HCT116 (cell line): ENCODE data around the gene CSPG4. TPM values are rescaled to one million over a fixed set of nuclear protein-coding genes. Genes with fewer than 3 reads are reported as not detected.

Experiments
- ATAC-seq: fragments of 200-7000 bp; cut with Tn5 transposase; 2 replicates; pipeline ENCODE4 v1.9.1; 2020; ENCODE audit warnings: mild to moderate bottlenecking, moderate library complexity
- BruUV-seq: library from RNA; stranded (reverse); fragments of 400-500 nt; replicated peaks from 2 replicates; lab custom pipeline; 2021; lab: Mats Ljungman, UMichigan
- CTCF ChIA-PET: fragments of 300-600 bp; sonication (Branson Sonifier 250); formaldehyde crosslinking; loops from one replicate; lab custom pipeline; 2021; ENCODE audit warnings: antibody characterized with exemption; lab: Charles Lee
- POLR2A ChIA-PET: fragments of 300-600, 350-600 bp; sonication (Branson Sonifier 250); formaldehyde crosslinking; loops from one replicate; lab custom pipeline; 2021; ENCODE audit warnings: antibody characterized with exemption; lab: Charles Lee
- RAD21 ChIA-PET, 2 experiments: fragments of 300-600 bp; sonication (Branson Sonifier 250); formaldehyde crosslinking; loops; one replicate each; lab custom pipeline; 2023; ENCODE audit warnings: low total read pairs in 2 of 2; ENCODE audit not compliant: uncharacterized antibody in 2 of 2, unreplicated experiment in 2 of 2, low non-redundant PET in 1 of 2; lab: Charles Lee
- DNase-seq: peaks from one replicate; pipeline ENCODE4 v3.0.0-alpha.2; 2010; ENCODE audit warnings: low read depth, low spot score
- H2AFZ ChIP-seq: fragments of 200-600 bp; shearing (Covaris generic), sonication (generic); 2 replicates; pipeline ENCODE4 v1.6.1; 2017; ENCODE audit warnings: low read depth, mixed run types, mixed read lengths, antibody characterized with exemption, low read length; ENCODE audit not compliant: poor library complexity, severe bottlenecking
- H3K27ac ChIP-seq: 2 replicates; pipeline ENCODE4 v1.5.1; 2012; ENCODE audit warnings: low read depth, low read length
- H3K27me3 ChIP-seq: fragments of 200-600 bp; sonication (generic); 2 replicates; pipeline ENCODE4 v1.6.1; 2016; ENCODE audit warnings: mixed run types, low read length, mixed read lengths; ENCODE audit not compliant: insufficient read depth
- H3K36me3 ChIP-seq, 2 experiments: fragments of 200-500 bp in 1 of 2; fragments of 200-600 bp in 1 of 2; sonication (Bioruptor generic) in 1 of 2; sonication (generic) in 1 of 2; 2 replicates each; pipeline versions ENCODE4 v1.5.1 to v1.6.1; 2014 to 2016; ENCODE audit warnings: low read length in 2 of 2, inconsistent platforms in 1 of 2, mixed read lengths in 1 of 2, mixed run types in 1 of 2; ENCODE audit not compliant: insufficient read depth in 2 of 2, control insufficient read depth in 1 of 2
- H3K4me1 ChIP-seq, 2 experiments: fragments of 200-600 bp in 1 of 2; sonication (generic) in 1 of 2; 2 replicates each; pipeline versions ENCODE4 v1.5.1 to v1.6.1; 2012 to 2017; ENCODE audit warnings: low read length in 2 of 2, inconsistent platforms in 1 of 2, mild to moderate bottlenecking in 1 of 2, mixed read lengths in 1 of 2, mixed run types in 1 of 2, moderate library complexity in 1 of 2; ENCODE audit not compliant: insufficient read depth in 2 of 2, control insufficient read depth in 1 of 2
- H3K4me2 ChIP-seq: fragments of 200-600 bp; sonication (generic); 2 replicates; pipeline ENCODE4 v1.6.1; 2017; ENCODE audit warnings: mixed run types, low read length, mixed read lengths
- H3K4me3 ChIP-seq, 2 experiments: fragments of 200-600 bp in 1 of 2; sonication (generic) in 1 of 2; replicated peaks in 1 of 2; 2 replicates each; pipeline ENCODE4 v1.5.1; 2011 to 2016; ENCODE audit warnings: low read length in 2 of 2, control low read depth in 1 of 2, low read depth in 1 of 2, mild to moderate bottlenecking in 1 of 2, mixed read lengths in 1 of 2, mixed run types in 1 of 2
- H3K79me2 ChIP-seq: fragments of 200-600 bp; sonication (generic); 2 replicates; pipeline ENCODE4 v1.6.1; 2017; ENCODE audit warnings: mild to moderate bottlenecking, mixed run types, low read length, moderate library complexity, mixed read lengths; ENCODE audit not compliant: insufficient read depth
- H3K9ac ChIP-seq: fragments of 200-600 bp; sonication (generic); 2 replicates; pipeline ENCODE4 v1.6.1; 2016; ENCODE audit warnings: low read length, mixed read lengths
- H3K9me2 ChIP-seq: fragments of 200-600 bp; sonication (generic), shearing (Covaris generic); 2 replicates; pipeline ENCODE4 v1.6.1; 2017; ENCODE audit warnings: mixed run types, mild to moderate bottlenecking, moderate library complexity; ENCODE audit not compliant: insufficient read depth
- H3K9me3 ChIP-seq, 2 experiments: fragments of 200-500 bp in 1 of 2; fragments of 200-600 bp in 1 of 2; sonication (Bioruptor generic) in 1 of 2; sonication (generic) in 1 of 2; 2 replicates each; pipeline ENCODE4 v1.6.1; 2014 to 2017; ENCODE audit warnings: low read length in 2 of 2, mixed read lengths in 2 of 2, inconsistent platforms in 1 of 2, low read depth in 1 of 2, mild to moderate bottlenecking in 1 of 2, mixed run types in 1 of 2, moderate library complexity in 1 of 2; ENCODE audit not compliant: control insufficient read depth in 1 of 2, insufficient read depth in 1 of 2
- H4K20me1 ChIP-seq: fragments of 200-600 bp; sonication (generic), shearing (Covaris generic); 2 replicates; pipeline ENCODE4 v1.6.1; 2017; ENCODE audit warnings: mixed run types, mild to moderate bottlenecking, moderate library complexity; ENCODE audit not compliant: insufficient read depth
- CEBPB ChIP-seq: IDR thresholded peaks from 2 replicates; pipeline ENCODE4 v1.6.1; 2012; ENCODE audit warnings: low read depth
- EGR1 ChIP-seq: IDR thresholded peaks from 2 replicates; pipeline ENCODE4 v1.6.1; 2012; ENCODE audit warnings: low read depth
- ELF1 ChIP-seq: IDR thresholded peaks from 2 replicates; pipeline ENCODE4 v1.6.1; 2012; ENCODE audit warnings: low read depth, borderline replicate concordance
- EZH2phosphoT487 ChIP-seq: fragments of 200-600 bp; IDR thresholded peaks from 2 replicates; pipeline ENCODE4 v1.6.1; 2018; ENCODE audit warnings: antibody characterized with exemption, borderline replicate concordance
- FOSL1 ChIP-seq: IDR thresholded peaks from 2 replicates; pipeline ENCODE4 v1.6.1; 2012; ENCODE audit warnings: low read depth
- POLR2A ChIP-seq: IDR thresholded peaks from 2 replicates; pipeline ENCODE4 v1.7.0; 2011; ENCODE audit warnings: borderline replicate concordance; ENCODE audit not compliant: insufficient read depth, insufficient read length; ENCODE audit errors: extremely low read depth
- POLR2AphosphoS5 ChIP-seq: IDR thresholded peaks from 2 replicates; pipeline ENCODE4 v1.6.1; 2011; ENCODE audit warnings: mild to moderate bottlenecking, low read depth, low read length, moderate library complexity
- SIN3A ChIP-seq: IDR thresholded peaks from 2 replicates; pipeline ENCODE4 v1.6.1; 2012; ENCODE audit warnings: low read depth
- SP1 ChIP-seq: IDR thresholded peaks from 2 replicates; pipeline ENCODE4 v1.6.1; 2012; ENCODE audit warnings: low read depth
- SRF ChIP-seq: IDR thresholded peaks from 2 replicates; pipeline ENCODE4 v1.6.1; 2012; ENCODE audit warnings: low read depth
- TCF7L2 ChIP-seq: IDR thresholded peaks from 2 replicates; pipeline ENCODE4 v1.7.0; 2011; ENCODE audit warnings: borderline replicate concordance, inconsistent platforms; ENCODE audit not compliant: insufficient read depth, insufficient read length; ENCODE audit errors: extremely low read depth
- YY1 ChIP-seq: IDR thresholded peaks from 2 replicates; pipeline ENCODE4 v1.6.1; 2011; ENCODE audit warnings: low read length, low read depth, moderate library complexity, mild to moderate bottlenecking; ENCODE audit not compliant: insufficient replicate concordance; ENCODE audit errors: extremely low read depth
- ZFX ChIP-seq: fragments of 450-650 bp; IDR thresholded peaks from 2 replicates; pipeline ENCODE4 v1.6.1; 2017
- ZNF274 ChIP-seq: fragments of 200-500 bp; sonication (Bioruptor generic); IDR thresholded peaks from 2 replicates; pipeline ENCODE4 v1.6.1; 2014; ENCODE audit warnings: mild to moderate bottlenecking, low read depth, low read length, inconsistent platforms
- intact Hi-C: fragments of 100-400 bp; cut with micrococcal nuclease; formaldehyde crosslinking; loops from 2 replicates; pipeline ENCODE4 v1.10.0; 2022
- total RNA-seq: library from RNA; stranded (reverse); gene quantifications from one replicate; pipeline ENCODE4 v1.2.1, GENCODE V29; 2021; ENCODE audit not compliant: unreplicated experiment
- TF ChIP-seq, protein P1 (sequence below): IDR thresholded peaks from 2 replicates; pipeline ENCODE4 v1.6.1; 2012; ENCODE audit warnings: low read depth
- TF ChIP-seq, protein P2 (sequence below): IDR thresholded peaks from 2 replicates; pipeline ENCODE4 v1.6.1; 2012
- TF ChIP-seq, protein P3 (sequence below): IDR thresholded peaks from 2 replicates; pipeline ENCODE4 v1.6.1; 2011; ENCODE audit warnings: mild to moderate bottlenecking, low read length, moderate library complexity; ENCODE audit not compliant: insufficient replicate concordance; ENCODE audit errors: extremely low read depth
- TF ChIP-seq, protein P4 (sequence below): IDR thresholded peaks from 2 replicates; pipeline ENCODE4 v1.6.1; 2012
- TF ChIP-seq, protein P5 (sequence below), 3 experiments: fragments of 200-600 bp in 1 of 3; sonication (generic) in 1 of 3; IDR thresholded peaks in 2 of 3; conservative IDR thresholded peaks in 1 of 3; 2 replicates each; pipeline ENCODE4 v1.5.1; 2012 to 2017; ENCODE audit warnings: low read depth in 2 of 3, low read length in 2 of 3, antibody characterized with exemption in 1 of 3, borderline replicate concordance in 1 of 3, control low read depth in 1 of 3, mild to moderate bottlenecking in 1 of 3, mixed read lengths in 1 of 3, mixed run types in 1 of 3, moderate library complexity in 1 of 3; ENCODE audit not compliant: insufficient read depth in 1 of 3

Gene CSPG4
- total RNA-seq, 1 experiment from 2014 or later, result 18.1 TPM

DNA sequence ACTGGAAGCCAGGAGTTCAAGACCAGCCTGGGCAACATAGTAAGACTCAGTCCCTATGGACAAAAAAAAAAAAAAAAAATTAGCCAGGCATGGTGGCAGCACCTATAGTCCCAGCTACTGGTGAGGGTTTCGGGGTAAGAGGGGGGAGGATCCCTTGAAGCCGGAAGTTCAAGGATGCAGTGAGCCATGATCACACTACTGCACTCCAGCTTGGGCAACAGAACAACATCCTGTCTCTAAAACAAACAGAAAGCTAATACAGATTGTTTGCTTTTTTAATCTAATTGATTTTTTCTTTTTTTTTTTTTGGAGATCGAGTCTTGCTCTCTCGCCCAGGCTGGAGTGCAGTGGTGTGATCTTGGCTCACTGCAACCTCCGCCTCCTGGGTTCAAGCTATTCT, 71.0 kb downstream of the CSPG4 start:
- H3K27me3 ChIP-seq, result no peaks in the 10 kb centered on the region
- peaks cover 16 to 47% of the 10 kb centered on the region in 2 experiments for H3K4me1 ChIP-seq
- H3K9me3 ChIP-seq, result no peaks in the 10 kb centered on the region
- H3K79me2 ChIP-seq, result peaks cover 33% of the 10 kb centered on the region
- intact Hi-C loops, result loop anchor here (2.0 kb wide), 2 partner anchors 17 to 133 kb away; partner anchors contain the start of gene SNUPN
- H3K36me3 ChIP-seq, result 0 out of 4 replicates have a peak, but pooled peaks cover 0 to 5% of the 10 kb centered on the region in 2 experiments
- H3K9me2 ChIP-seq, result no peaks in the 10 kb centered on the region
- no peak for DNase-seq
- H3K9ac ChIP-seq, result no peak overlapping the region
- ChIA-PET RAD21 (interaction anchor here in 1 of 2 experiments (1.4 kb wide), 1 partner anchor 31 kb away, joined by 3 read pairs; no protein-coding TSS in a partner anchor), CTCF (interaction anchor here (1.8 to 2.2 kb wide), 3 partner anchors 26 to 274 kb away, joined by 4 to 21 read pairs (median 7); partner anchors contain the start of gene MAN2C1)
- H3K4me3 ChIP-seq, result no peak overlapping the region
- no TSS peak for BruUV-seq
- TF ChIP-seq FOSL1, result no peak
- no peak for TF ChIP-seq ELF1
- TF ChIP-seq EGR1, result no peak
- TF ChIP-seq, protein P1, sequence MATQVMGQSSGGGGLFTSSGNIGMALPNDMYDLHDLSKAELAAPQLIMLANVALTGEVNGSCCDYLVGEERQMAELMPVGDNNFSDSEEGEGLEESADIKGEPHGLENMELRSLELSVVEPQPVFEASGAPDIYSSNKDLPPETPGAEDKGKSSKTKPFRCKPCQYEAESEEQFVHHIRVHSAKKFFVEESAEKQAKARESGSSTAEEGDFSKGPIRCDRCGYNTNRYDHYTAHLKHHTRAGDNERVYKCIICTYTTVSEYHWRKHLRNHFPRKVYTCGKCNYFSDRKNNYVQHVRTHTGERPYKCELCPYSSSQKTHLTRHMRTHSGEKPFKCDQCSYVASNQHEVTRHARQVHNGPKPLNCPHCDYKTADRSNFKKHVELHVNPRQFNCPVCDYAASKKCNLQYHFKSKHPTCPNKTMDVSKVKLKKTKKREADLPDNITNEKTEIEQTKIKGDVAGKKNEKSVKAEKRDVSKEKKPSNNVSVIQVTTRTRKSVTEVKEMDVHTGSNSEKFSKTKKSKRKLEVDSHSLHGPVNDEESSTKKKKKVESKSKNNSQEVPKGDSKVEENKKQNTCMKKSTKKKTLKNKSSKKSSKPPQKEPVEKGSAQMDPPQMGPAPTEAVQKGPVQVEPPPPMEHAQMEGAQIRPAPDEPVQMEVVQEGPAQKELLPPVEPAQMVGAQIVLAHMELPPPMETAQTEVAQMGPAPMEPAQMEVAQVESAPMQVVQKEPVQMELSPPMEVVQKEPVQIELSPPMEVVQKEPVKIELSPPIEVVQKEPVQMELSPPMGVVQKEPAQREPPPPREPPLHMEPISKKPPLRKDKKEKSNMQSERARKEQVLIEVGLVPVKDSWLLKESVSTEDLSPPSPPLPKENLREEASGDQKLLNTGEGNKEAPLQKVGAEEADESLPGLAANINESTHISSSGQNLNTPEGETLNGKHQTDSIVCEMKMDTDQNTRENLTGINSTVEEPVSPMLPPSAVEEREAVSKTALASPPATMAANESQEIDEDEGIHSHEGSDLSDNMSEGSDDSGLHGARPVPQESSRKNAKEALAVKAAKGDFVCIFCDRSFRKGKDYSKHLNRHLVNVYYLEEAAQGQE, result no peak
- no peak for TF ChIP-seq ZFX
- TF ChIP-seq, protein P2, sequence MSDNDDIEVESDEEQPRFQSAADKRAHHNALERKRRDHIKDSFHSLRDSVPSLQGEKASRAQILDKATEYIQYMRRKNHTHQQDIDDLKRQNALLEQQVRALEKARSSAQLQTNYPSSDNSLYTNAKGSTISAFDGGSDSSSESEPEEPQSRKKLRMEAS, result no peak
- no peak for TF ChIP-seq SIN3A
- no peak for TF ChIP-seq SP1
- TF ChIP-seq CEBPB, result no peak
- TF ChIP-seq YY1, result no peak
- TF ChIP-seq SRF, result no peak
- no peak for TF ChIP-seq TCF7L2
- TF ChIP-seq ZNF274, result no peak
- TF ChIP-seq POLR2A, result no peak
- TF ChIP-seq POLR2AphosphoS5, result no peak
- TF ChIP-seq, protein P3, sequence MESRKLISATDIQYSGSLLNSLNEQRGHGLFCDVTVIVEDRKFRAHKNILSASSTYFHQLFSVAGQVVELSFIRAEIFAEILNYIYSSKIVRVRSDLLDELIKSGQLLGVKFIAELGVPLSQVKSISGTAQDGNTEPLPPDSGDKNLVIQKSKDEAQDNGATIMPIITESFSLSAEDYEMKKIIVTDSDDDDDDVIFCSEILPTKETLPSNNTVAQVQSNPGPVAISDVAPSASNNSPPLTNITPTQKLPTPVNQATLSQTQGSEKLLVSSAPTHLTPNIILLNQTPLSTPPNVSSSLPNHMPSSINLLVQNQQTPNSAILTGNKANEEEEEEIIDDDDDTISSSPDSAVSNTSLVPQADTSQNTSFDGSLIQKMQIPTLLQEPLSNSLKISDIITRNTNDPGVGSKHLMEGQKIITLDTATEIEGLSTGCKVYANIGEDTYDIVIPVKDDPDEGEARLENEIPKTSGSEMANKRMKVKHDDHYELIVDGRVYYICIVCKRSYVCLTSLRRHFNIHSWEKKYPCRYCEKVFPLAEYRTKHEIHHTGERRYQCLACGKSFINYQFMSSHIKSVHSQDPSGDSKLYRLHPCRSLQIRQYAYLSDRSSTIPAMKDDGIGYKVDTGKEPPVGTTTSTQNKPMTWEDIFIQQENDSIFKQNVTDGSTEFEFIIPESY, result no peak
- TF ChIP-seq EZH2phosphoT487, result no peak
- TF ChIP-seq, protein P4, sequence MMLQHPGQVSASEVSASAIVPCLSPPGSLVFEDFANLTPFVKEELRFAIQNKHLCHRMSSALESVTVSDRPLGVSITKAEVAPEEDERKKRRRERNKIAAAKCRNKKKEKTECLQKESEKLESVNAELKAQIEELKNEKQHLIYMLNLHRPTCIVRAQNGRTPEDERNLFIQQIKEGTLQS, result no peak
- TF ChIP-seq, protein P5, sequence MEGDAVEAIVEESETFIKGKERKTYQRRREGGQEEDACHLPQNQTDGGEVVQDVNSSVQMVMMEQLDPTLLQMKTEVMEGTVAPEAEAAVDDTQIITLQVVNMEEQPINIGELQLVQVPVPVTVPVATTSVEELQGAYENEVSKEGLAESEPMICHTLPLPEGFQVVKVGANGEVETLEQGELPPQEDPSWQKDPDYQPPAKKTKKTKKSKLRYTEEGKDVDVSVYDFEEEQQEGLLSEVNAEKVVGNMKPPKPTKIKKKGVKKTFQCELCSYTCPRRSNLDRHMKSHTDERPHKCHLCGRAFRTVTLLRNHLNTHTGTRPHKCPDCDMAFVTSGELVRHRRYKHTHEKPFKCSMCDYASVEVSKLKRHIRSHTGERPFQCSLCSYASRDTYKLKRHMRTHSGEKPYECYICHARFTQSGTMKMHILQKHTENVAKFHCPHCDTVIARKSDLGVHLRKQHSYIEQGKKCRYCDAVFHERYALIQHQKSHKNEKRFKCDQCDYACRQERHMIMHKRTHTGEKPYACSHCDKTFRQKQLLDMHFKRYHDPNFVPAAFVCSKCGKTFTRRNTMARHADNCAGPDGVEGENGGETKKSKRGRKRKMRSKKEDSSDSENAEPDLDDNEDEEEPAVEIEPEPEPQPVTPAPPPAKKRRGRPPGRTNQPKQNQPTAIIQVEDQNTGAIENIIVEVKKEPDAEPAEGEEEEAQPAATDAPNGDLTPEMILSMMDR (IDR thresholded peaks at IDR 0.05 in 2 of 3, conservative IDR thresholded peaks at IDR 0.05 in 1 of 3; ENCODE audit: borderline replicate concordance in 1 of 3, insufficient read depth in 1 of 3, low read depth in 2 of 3, low read length in 2 of 3), result no peak
- TF ChIP-seq, all 23 proteins: peak for 0
- no peak for ATAC-seq
- Histone ChIP-seq H3K27ac (peak overlapping the region; percentile 97; the same call in 1 of the 2 replicates), H4K20me1 (peaks cover 15% of the 10 kb centered on the region; the same call in 1 of the 2 replicates), H3K4me2 (peak overlapping the region; percentile 98; the same call in 1 of the 2 replicates), H2AFZ (no peak overlapping the region)
- POLR2A ChIA-PET, result interaction anchor here (1.0 to 5.1 kb wide), 4 partner anchors 10 to 735 kb away, joined by 3 to 35 read pairs (median 10); partner anchors contain the start of genes FAM219B, SIN3A and SNUPN
